CD4-positive, alpha-beta T cell (primary cell): ENCODE results near the gene UQCR10. TPM values are rescaled to one million over a fixed set of nuclear protein-coding genes. Genes with fewer than 3 reads are reported as not detected.

Experiments used
- ATAC-seq: fragments of 200-7000 bp; cut with Tn5 transposase; one replicate; pipeline ENCODE4 v1.10.0; 2022; ENCODE audit warnings: mild to moderate bottlenecking; ENCODE audit not compliant: poor library complexity
- CTCF ChIA-PET: fragments of 350-600 bp; sonication (Branson Sonifier 250); formaldehyde crosslinking; loops from one replicate; lab custom pipeline; 2021; ENCODE audit warnings: antibody characterized with exemption, inconsistent platforms; lab: Charles Lee
- POLR2A ChIA-PET: fragments of 350-600 bp; sonication (Branson Sonifier 250); formaldehyde crosslinking; loops from one replicate; lab custom pipeline; 2021; ENCODE audit warnings: antibody characterized with exemption, inconsistent platforms; lab: Charles Lee
- DNase-seq, 14 experiments: peaks; one replicate each; pipeline ENCODE4 v3.0.0-alpha.2; 2013 to 2020; ENCODE audit warnings: mixed read lengths in 2 of 14
- H3K27ac ChIP-seq, 2 donors: one replicate each; pipeline versions ENCODE4 v1.5.1 to v1.7.0; 2013; ENCODE audit warnings: low read length in 2 of 2, low read depth in 1 of 2, mild to moderate bottlenecking in 1 of 2
- H3K27me3 ChIP-seq, 2 experiments: 1 replicate in 1 of 2; 2 replicates in 1 of 2; pipeline versions ENCODE4 v1.6.1 to v1.7.0; 2013; ENCODE audit warnings: low read length in 2 of 2, control low read depth in 1 of 2, mild to moderate bottlenecking in 1 of 2, moderate library complexity in 1 of 2; ENCODE audit not compliant: insufficient read depth in 2 of 2, control insufficient read depth in 1 of 2
- H3K36me3 ChIP-seq: one replicate; pipeline ENCODE4 v1.6.1; 2013; ENCODE audit warnings: low read length, control low read depth; ENCODE audit not compliant: insufficient read depth
- H3K4me1 ChIP-seq: one replicate; pipeline ENCODE4 v1.6.1; 2013; ENCODE audit warnings: low read length, control low read depth; ENCODE audit not compliant: insufficient read depth
- H3K4me3 ChIP-seq: one replicate; pipeline ENCODE4 v1.5.1; 2013; ENCODE audit warnings: mild to moderate bottlenecking, low read length, moderate library complexity
- H3K9me3 ChIP-seq, 2 experiments: 1 replicate in 1 of 2; 2 replicates in 1 of 2; pipeline versions ENCODE4 v1.6.1 to v1.7.0; 2013; ENCODE audit warnings: low read length in 2 of 2, mild to moderate bottlenecking in 2 of 2, control low read depth in 1 of 2, moderate library complexity in 1 of 2; ENCODE audit not compliant: control insufficient read depth in 1 of 2, insufficient read depth in 1 of 2
- H3K27ac Mint-ChIP-seq: one replicate; pipeline ENCODE4 v1.8.0; 2020; ENCODE audit warnings: mixed read lengths
- H3K27me3 Mint-ChIP-seq: one replicate; pipeline ENCODE4 v1.8.0; 2021; ENCODE audit warnings: mixed read lengths
- H3K36me3 Mint-ChIP-seq: one replicate; pipeline ENCODE4 v1.8.0; 2021; ENCODE audit warnings: low read depth, mixed read lengths
- H3K4me1 Mint-ChIP-seq: one replicate; pipeline ENCODE4 v1.8.0; 2021; ENCODE audit warnings: low read depth, mixed read lengths
- H3K4me3 Mint-ChIP-seq: one replicate; pipeline ENCODE4 v1.8.0; 2020; ENCODE audit warnings: mild to moderate bottlenecking, mixed read lengths
- H3K9me3 Mint-ChIP-seq: one replicate; pipeline ENCODE4 v1.8.0; 2020; ENCODE audit warnings: mixed read lengths
- intact Hi-C, 2 experiments: fragments of 100-400 bp; cut with DNase I in 1 of 2; cut with micrococcal nuclease in 1 of 2; formaldehyde crosslinking; loops; one replicate each; pipeline versions ENCODE4 v1.15.1 to v1.9.0; 2023 to 2025; cut with DNase I, micrococcal nuclease
- total RNA-seq, 174 experiments: library from RNA in 2 of 174; stranded (reverse) in 2 of 174; gene quantifications; one replicate each; pipeline ENCODE4 v1.2.3 and lab custom pipeline; 2021 to 2026
- TF ChIP-seq, protein P1 (sequence below): fragments of 200-600 bp; IDR thresholded peaks from one replicate; pipeline ENCODE4 v1.8.0; 2022; ENCODE audit warnings: antibody characterized with exemption, mild to moderate bottlenecking

The UQCR10 gene
- total RNA-seq, 2 experiments from 2014 or later = 19.2 to 20.3 TPM

DNA sequence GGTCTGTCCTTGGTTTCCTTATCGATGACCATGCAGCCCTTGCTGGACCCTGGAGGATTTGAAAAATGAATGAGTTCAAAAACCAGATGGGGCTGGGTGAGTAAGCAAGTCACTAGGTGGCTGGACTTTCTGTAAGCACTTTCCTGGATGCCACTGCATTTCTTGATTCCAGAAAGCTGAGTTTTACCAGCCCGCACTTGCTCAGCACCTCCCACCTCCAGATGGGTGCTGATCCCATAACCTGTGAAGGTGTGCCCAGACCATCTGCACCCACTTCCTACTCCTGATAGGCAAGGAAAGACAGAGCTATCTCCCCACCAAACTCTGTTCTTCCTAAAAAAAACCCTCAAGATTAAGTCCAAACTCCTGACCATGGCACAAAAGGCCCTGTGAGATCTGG lies 49.8 kb downstream of the UQCR10 start:
- Mint-ChIP-seq H3K4me1 (no peaks in the 10 kb centered on the region), H3K27ac (no peak overlapping the region), H3K4me3 (no peak overlapping the region), H3K27me3 (no peaks in the 10 kb centered on the region), H3K36me3 (peaks cover 87% of the 10 kb centered on the region), H3K9me3 (no peaks in the 10 kb centered on the region)
- ChIA-PET CTCF (no interaction called here), POLR2A (no interaction called here)
- Histone ChIP-seq H3K27me3 (no peaks in the 10 kb centered on the region), H3K4me3 (no peak overlapping the region), H3K4me1 (no peaks in the 10 kb centered on the region), H3K9me3 (no peaks in the 10 kb centered on the region), H3K27ac (no peak overlapping the region), H3K36me3 (peaks cover 74% of the 10 kb centered on the region)
- ATAC-seq = no peak
- no peak for DNase-seq
- intact Hi-C loops = no loop called here
- TF ChIP-seq, protein P1, sequence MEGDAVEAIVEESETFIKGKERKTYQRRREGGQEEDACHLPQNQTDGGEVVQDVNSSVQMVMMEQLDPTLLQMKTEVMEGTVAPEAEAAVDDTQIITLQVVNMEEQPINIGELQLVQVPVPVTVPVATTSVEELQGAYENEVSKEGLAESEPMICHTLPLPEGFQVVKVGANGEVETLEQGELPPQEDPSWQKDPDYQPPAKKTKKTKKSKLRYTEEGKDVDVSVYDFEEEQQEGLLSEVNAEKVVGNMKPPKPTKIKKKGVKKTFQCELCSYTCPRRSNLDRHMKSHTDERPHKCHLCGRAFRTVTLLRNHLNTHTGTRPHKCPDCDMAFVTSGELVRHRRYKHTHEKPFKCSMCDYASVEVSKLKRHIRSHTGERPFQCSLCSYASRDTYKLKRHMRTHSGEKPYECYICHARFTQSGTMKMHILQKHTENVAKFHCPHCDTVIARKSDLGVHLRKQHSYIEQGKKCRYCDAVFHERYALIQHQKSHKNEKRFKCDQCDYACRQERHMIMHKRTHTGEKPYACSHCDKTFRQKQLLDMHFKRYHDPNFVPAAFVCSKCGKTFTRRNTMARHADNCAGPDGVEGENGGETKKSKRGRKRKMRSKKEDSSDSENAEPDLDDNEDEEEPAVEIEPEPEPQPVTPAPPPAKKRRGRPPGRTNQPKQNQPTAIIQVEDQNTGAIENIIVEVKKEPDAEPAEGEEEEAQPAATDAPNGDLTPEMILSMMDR = no peak

DNA sequence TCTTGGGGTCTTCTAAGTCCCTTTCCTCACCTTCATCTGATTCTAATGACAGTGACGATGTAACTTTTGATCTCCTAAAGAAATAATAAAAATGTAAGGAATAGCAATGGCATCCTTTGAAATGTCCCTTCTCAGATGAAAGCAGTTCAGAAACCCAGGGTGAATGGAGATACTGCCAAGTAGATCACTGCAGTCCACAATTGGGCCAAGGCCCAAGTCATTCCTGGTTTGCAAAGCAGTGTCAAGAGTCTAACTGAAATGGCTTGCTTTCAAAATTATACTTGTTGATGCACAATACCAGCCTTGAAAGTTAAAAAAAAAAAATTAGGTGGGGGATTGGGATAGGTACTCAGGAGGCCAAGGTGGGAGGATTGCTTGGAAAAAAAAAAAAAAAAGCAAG lies 50.6 kb downstream of the UQCR10 start:
- Mint-ChIP-seq H3K27ac (no peak overlapping the region), H3K9me3 (no peaks in the 10 kb centered on the region), H3K4me1 (no peaks in the 10 kb centered on the region), H3K27me3 (no peaks in the 10 kb centered on the region), H3K4me3 (no peak overlapping the region), H3K36me3 (peaks cover 87% of the 10 kb centered on the region)
- TF ChIP-seq, protein P1 = no peak
- intact Hi-C loops = no loop called here
- Histone ChIP-seq H3K27me3 (no peaks in the 10 kb centered on the region), H3K4me1 (no peaks in the 10 kb centered on the region), H3K36me3 (peaks cover 74% of the 10 kb centered on the region), H3K27ac (no peak overlapping the region), H3K9me3 (no peaks in the 10 kb centered on the region), H3K4me3 (no peak overlapping the region)
- DNase-seq = no peak
- ChIA-PET POLR2A (no interaction called here), CTCF (interaction anchor here (0.7 kb wide), 1 partner anchor 44 kb away, joined by 4 read pairs; no protein-coding TSS in a partner anchor)
- ATAC-seq = no peak

DNA sequence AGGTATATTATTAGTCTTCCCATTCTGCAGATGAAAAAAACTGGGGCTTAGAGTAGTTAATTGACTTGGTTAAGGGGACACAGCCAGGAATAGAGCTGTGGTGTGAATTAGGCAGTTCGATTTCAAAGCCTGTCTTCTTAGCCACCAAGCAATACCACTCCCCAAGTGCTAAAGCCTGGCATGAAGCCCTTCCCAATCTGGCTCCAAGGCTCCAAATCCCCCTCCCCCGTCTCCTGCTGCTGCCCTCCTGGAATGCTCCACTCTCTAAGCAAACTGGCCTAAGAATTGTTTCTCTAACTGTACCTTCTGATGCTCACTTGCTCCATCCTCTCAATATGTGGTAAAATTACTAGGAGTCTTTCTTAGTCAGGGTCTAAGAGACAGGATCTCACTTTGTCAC lies 52.3 kb downstream of the UQCR10 start:
- H3K36me3 Mint-ChIP-seq = peaks cover 82% of the 10 kb centered on the region
- no peak for ATAC-seq

More for the DNA sequence above, 52.3 kb downstream of the UQCR10 start:
- H3K27me3 ChIP-seq = no peaks in the 10 kb centered on the region
- H3K36me3 ChIP-seq = peaks cover 71% of the 10 kb centered on the region
- no peak for DNase-seq
- no peaks in the 10 kb centered on the region for H3K4me1 Mint-ChIP-seq
- intact Hi-C loops = no loop called here
- no peak overlapping the region for H3K27ac ChIP-seq
- no peak overlapping the region for H3K4me3 Mint-ChIP-seq
- ChIA-PET CTCF (no interaction called here), POLR2A (no interaction called here)
- TF ChIP-seq, protein P1 = no peak
- H3K4me3 ChIP-seq = no peak overlapping the region
- H3K9me3 ChIP-seq = no peaks in the 10 kb centered on the region
- no peaks in the 10 kb centered on the region for H3K9me3 Mint-ChIP-seq
- H3K27ac Mint-ChIP-seq = no peak overlapping the region
- no peaks in the 10 kb centered on the region for H3K4me1 ChIP-seq
- no peaks in the 10 kb centered on the region for H3K27me3 Mint-ChIP-seq

Other genes with a start within 250 kb of the UQCR10 start
- gene THOC5, start 213.6 kb upstream of the UQCR10 start, total RNA-seq = 10 to 100 TPM; 27.1 to 32.9 TPM
- gene NIPSNAP1, start 186.3 kb upstream of the UQCR10 start, total RNA-seq = 10 to 100 TPM; 17.8 to 20.5 TPM
- gene NF2, start 163.7 kb upstream of the UQCR10 start, total RNA-seq = 10 to 100 TPM; 23.1 to 24.5 TPM
- gene CABP7, start 47.4 kb upstream of the UQCR10 start, total RNA-seq = under 1 TPM; 0.33 to 0.45 TPM
- gene ZMAT5, start 362 bp upstream of the UQCR10 start, total RNA-seq = 1 to 10 TPM; 5.6 to 6.6 TPM
- gene ASCC2, start 70.9 kb downstream of the UQCR10 start, total RNA-seq = 10 to 100 TPM; 67.1 to 68.3 TPM
- 10 to 100 TPM; 57.8 to 60.6 TPM for gene MTMR3, start 115.8 kb downstream of the UQCR10 start, total RNA-seq